A549 (cell line): ENCODE data around the gene PLA2G4A.

ENCODE experiments used
- CHD4 ChIP-seq: fragments of 200-600 bp; sonication (generic); IDR thresholded peaks from 2 replicates; pipeline ENCODE4 v1.6.1; 2016; ENCODE audit warnings: antibody characterized with exemption, mild to moderate bottlenecking, borderline replicate concordance
- ESRRA ChIP-seq: fragments of 150-350 bp; IDR thresholded peaks from 2 replicates; pipeline ENCODE4 v1.6.1; 2014; ENCODE audit warnings: mild to moderate bottlenecking, low read length, borderline replicate concordance
- JUN ChIP-seq, 2 experiments: fragments of >200 bp; sonication (Bioruptor Twin); formaldehyde crosslinking; IDR thresholded peaks; 2 replicates in 1 of 2; 3 replicates in 1 of 2; pipeline ENCODE4 v1.6.1; 2016 to 2017
- JUNB ChIP-seq: fragments of >200 bp; sonication (Bioruptor Twin); formaldehyde crosslinking; IDR thresholded peaks from 2 replicates; pipeline ENCODE4 v1.6.1; 2016
- POLR2A ChIP-seq: IDR thresholded peaks from 2 replicates; pipeline ENCODE4 v1.6.1; 2012; ENCODE audit warnings: mild to moderate bottlenecking, low read length
- RFX5 ChIP-seq: fragments of 450-650 bp; IDR thresholded peaks from 2 replicates; pipeline ENCODE4 v1.7.1; 2014; ENCODE audit warnings: antibody characterized with exemption, mild to moderate bottlenecking, moderate library complexity
- ZC3H11A ChIP-seq: fragments of 450-650 bp; IDR thresholded peaks from 2 replicates; pipeline ENCODE4 v1.6.1; 2014; ENCODE audit warnings: antibody characterized with exemption, mild to moderate bottlenecking
- TF ChIP-seq, protein P1 (sequence below): fragments of >200 bp; sonication (Bioruptor Twin); formaldehyde crosslinking; IDR thresholded peaks from 3 replicates; pipeline ENCODE4 v1.5.1; 2016

GRCh38 chr1:186875896-186876835 is 47.4 kb downstream of the PLA2G4A start:
- TF ChIP-seq POLR2A (no peak), JUN (IDR thresholded peaks at IDR 0.05) (no peak), ESRRA (no peak), RFX5 (no peak), ZC3H11A (no peak), CHD4 (no peak), JUNB (no peak)
- TF ChIP-seq, protein P1, sequence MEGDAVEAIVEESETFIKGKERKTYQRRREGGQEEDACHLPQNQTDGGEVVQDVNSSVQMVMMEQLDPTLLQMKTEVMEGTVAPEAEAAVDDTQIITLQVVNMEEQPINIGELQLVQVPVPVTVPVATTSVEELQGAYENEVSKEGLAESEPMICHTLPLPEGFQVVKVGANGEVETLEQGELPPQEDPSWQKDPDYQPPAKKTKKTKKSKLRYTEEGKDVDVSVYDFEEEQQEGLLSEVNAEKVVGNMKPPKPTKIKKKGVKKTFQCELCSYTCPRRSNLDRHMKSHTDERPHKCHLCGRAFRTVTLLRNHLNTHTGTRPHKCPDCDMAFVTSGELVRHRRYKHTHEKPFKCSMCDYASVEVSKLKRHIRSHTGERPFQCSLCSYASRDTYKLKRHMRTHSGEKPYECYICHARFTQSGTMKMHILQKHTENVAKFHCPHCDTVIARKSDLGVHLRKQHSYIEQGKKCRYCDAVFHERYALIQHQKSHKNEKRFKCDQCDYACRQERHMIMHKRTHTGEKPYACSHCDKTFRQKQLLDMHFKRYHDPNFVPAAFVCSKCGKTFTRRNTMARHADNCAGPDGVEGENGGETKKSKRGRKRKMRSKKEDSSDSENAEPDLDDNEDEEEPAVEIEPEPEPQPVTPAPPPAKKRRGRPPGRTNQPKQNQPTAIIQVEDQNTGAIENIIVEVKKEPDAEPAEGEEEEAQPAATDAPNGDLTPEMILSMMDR, result no peak
